GM19397 (cell line): ENCODE measurements around the gene ABCB10.
"Not testable (repeated sequence)": the region's sequence is repeated elsewhere in the genome, so short reads cannot be mapped to it uniquely, and the experiment has no call there.

Source experiments
- ATAC-seq: cut with Tn5 transposase; IDR thresholded peaks from one replicate; pipeline ENCODE4 v1.9.1; 2021; ENCODE audit warnings: mild to moderate bottlenecking, moderate library complexity; ENCODE audit not compliant: unreplicated experiment

ABCB10 gene

DNA sequence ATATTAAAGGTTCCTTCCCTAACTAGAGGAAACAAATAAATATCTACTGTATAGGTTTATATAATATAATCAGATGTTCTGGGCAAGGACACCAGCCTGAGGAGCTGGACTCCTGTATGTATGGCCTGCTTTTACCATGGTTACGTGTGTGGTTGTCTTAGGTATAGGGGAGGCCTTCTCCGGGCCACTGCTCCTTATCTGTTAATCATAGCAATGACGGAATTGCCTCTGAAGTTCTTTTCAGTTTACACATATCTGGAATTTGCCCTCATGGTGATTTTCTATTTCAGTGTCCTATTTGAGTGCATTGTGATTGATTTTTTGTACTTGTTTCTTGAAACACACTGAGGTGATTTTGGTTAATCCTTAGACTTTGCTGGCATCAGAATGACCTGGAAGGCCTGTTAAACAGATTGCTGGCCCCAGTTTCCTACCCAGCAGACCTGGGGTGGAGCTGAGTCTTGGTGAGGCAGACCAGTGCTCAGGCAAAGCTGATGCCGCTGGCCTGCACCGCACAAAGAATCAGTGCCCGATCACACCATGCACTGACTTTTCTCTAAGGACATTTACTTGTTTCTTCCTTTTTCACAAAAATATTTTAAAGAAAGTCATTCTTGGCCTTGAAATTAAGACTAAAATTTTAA lies 18.5 kb downstream of the ABCB10 start:
- no peak for ATAC-seq

DNA sequence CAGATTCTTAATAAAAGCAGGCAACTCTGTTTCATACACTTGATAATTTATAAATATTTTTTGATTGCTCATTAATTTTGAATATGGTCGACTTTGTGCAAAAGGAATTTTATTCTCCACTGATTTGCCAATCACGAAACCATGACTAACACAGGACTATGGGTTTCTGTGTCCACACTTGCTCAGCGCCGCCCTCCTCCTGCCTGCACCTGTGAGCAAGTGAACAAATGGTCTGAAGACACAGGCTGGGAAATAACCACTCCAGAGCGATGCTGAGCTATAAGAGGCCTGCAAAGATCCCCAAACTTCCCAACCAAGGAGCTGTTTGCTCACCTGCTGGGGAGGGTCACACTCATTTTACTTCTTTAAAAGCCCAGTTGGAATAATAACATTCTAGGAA lies 19.6 kb downstream of the ABCB10 start:
- ATAC-seq, result no peak

DNA sequence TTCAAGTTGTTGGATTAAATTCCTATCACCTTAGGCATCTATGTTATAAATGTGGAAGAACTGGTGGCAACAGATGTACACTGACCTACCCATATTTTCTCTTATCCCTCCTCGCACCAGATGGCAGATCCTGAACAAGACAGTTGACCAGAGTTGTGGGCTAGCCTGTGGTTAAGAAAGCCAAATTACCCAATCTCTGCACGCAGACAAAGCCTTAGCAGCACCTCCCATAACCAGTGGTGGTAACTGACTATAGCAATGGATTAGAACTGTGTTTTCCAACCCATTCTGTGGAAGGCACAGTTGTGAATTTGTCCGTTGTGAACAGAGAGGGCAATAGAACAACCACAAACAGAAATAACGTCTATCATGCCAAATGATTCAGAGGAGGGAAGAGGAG lies 20.6 kb downstream of the ABCB10 start:
- ATAC-seq, result no peak

DNA sequence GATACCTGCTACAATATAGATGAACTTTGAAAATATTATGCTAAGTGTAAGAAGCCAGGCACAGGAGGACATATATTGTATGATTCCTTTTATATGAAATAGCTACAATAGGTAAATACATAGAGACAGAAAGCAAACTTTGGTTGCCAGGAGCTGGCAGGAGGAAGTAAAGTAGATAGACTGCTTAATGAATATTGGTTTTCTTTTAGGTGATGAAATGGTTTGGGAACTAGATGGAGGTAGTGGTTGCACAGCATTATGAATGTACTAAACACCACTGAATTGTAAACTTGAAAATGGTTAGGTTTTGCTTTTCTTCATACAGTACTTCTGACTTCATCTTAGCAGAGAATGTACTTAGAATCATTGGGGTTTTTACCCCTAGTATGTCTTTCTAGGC lies 21.5 kb downstream of the ABCB10 start:
- no peak for ATAC-seq

DNA sequence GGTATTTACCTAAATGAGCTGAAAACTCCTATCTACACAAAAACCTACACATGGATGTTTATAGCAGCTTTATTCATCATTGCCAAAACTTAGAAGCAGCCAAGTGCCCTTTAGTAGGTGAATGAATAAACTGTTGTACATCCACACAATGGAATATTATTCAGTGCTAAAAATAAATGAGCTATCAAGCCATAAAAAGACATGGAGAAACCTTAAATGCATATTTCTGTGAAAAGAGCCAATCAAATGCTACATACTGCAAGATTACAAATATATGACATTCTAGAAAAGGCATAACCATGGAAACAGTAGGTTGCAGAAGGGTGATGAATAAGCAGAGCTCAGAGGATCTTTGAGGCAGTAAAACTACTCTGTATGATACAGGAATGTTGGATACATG lies 23.3 kb downstream of the ABCB10 start:
- no peak for ATAC-seq

DNA sequence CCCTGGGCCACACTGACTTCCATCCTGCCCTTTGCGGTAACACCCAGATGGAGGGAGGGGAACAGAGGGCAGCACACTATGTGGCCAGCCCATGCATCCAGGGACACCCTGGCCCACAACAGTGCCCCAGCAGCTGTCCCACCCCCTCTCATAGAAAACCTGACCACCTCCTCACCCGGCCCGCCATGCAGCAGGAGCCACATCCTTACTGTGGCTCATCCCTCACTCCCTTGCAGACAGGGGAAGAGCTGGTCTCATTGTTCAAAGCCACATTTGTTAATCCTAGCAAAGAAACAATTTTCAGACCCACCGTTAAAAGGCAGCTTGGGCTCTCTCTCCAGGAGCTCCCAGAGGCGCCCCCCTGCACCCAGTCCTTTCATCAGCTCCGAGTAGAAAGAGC lies 27.2 kb downstream of the ABCB10 start:
- ATAC-seq, result no peak

DNA sequence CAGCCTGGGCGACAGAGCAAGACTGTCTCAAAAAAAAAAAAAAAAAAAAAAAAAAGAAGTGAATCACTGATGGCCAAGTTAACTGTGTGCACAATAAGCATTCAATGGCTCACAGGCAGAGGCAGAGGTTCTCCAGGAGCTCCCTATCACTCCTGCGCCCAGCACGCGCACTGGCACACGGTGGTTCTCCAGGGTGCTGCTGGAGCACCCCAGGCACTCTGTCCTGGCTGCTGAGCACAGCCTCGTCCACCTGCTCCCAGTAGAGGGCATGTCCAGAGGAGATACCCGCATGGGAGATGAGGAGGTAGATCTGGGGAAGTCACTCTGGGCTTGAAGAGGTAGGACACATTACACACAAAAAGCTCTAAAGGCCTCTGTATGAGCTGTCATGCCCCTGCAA lies 28.9 kb downstream of the ABCB10 start:
- no peak for ATAC-seq

DNA sequence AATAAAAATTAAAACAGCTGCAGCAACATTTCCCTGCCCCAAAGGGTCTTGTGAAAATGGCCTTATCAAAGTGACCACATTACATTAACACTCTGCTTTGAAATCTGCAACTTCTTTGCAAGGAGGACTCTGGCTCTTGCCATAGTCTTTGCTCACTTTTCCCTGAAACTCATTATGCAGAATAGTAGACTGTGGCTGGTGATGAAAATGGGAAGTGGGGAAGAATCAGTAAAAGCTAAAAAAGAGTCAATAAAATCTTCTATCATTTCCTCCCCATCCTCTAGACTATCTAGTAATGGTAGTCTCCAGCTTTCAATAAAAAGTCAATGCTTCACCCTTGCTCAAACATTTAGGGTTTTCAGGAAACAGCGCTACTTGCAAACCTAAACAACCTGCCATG lies 31.8 kb downstream of the ABCB10 start:
- no peak for ATAC-seq

DNA sequence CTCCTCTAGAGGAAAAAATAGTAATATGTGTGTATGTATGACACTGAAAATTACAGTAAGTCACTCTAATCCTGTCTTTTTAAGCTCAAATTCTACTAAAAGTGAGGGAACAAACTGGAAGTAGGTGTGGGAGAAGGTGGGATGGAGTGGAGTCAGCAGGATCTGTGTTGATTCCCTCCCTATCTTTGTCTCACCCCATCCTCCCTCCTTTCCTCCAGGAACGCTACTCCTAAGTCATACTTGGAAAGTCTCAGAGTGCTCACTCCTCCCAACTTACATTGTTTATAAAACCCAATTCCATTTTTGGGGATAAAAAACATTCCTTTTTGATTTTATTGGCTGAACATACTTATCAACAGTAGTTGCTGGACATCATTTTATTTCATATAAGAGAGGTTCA lies 35.5 kb downstream of the ABCB10 start:
- no peak for ATAC-seq

DNA sequence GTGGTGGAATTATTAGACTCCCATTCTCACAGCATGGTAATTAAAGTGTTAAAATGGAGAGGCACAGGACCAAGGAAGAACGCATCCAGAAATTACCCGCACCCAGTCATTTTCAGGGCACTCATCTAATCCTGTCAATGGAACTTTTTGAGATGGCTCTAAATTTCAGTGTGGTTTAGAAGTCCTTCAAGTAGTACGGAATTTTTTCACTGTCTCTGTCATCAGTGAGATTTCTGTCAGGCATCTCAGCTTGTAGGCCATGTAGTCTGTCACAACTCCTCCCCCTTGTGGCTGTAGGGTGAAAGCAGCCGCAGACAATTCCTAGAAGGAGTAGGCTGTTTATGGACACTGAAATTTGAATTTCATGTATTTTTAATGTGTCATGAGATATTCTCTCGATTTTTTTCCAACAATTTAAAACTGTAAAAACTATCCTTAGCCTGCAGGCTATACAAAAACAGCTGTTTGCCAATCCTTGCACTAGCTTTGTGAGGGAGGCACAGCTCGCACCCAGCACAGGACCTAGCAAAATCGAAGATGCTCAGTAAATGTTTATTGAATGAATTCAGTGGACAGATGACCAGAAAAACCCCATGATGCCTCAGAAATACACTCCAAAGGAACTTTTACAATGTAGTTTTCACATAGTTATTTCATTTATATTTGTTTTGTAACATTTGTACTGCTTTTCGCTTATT lies 43.8 kb downstream of the ABCB10 start:
- ATAC-seq, result no peak

DNA sequence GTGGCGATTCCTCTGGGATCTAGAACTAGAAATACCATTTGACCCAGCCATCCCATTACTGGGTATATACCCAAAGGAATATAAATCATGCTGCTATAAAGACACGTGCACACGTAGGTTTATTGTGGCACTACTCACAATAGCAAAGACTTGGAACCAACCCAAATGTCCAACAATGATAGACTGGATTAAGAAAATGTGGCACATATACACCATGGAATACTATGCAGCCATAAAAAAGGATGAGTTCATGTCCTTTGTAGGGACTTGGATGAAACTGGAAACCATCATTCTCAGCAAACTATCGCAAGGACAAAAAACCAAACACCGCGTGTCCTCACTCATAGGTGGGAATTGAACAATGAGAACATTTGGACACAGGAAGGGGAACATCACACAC lies 46.9 kb downstream of the ABCB10 start:
- not testable (repeated sequence) for ATAC-seq

DNA sequence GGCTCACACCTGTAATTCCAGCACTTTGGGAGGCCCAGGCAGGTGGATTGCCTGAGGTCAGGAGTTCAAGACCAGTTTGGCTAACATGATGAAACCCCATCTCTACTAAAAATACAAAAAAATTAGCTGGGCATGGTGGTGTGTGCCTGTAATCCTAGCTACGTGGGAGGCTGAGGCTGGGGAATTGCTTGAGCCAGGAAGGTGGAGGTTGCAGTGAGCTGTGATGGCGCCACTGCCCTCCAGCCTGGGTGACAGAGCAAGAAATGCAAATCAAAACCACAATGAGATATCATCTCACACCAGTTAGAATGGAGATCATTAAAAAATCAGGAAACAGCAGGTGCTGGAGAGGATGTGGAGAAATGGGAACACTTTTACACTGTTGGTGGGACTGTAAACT lies 47.3 kb downstream of the ABCB10 start:
- ATAC-seq, result not testable (repeated sequence)

DNA sequence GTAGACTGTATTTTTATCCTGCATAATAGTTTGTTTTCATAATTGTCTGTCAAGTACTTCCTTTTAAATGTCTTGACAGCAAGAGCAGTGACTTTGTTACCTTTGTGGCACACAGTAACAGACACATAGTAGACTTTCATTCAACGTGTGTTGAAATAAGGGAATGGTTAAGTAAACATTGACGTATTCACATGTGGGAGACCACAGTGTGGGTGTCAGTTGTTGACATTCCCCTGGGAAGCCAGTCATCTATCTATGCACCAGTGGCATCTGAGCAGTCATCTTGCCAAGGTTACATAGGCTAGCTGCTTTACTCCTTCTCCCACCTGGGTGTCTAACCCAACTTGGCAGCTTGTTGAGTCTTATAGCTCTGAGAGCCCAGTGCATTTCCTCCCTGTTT lies 48.9 kb downstream of the ABCB10 start:
- no peak for ATAC-seq

DNA sequence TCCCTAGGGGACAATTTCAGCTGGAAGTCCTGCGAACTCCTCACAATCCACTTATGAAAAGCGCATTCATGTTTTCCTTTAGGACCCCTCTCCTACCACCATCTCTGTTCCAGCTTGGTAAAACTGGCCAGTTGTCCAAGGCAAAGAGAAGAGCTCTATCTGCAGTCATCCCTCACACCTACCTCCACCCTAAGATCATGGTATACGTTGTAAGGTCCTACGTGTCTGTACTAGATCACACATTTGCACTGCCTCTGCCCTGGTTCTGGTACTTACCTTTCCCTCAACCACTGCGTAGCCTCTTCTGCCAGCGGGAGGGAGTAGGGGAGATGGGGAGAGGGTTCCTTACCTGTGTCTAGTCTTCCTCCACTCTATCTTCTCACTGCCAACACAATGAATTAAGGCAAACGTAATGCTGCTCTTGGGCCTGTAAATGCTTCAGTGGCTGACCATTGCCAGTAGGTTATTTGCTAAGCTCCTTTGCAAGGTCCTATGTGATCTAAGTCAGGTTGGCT lies 49.6 kb downstream of the ABCB10 start:
- ATAC-seq, result no peak

DNA sequence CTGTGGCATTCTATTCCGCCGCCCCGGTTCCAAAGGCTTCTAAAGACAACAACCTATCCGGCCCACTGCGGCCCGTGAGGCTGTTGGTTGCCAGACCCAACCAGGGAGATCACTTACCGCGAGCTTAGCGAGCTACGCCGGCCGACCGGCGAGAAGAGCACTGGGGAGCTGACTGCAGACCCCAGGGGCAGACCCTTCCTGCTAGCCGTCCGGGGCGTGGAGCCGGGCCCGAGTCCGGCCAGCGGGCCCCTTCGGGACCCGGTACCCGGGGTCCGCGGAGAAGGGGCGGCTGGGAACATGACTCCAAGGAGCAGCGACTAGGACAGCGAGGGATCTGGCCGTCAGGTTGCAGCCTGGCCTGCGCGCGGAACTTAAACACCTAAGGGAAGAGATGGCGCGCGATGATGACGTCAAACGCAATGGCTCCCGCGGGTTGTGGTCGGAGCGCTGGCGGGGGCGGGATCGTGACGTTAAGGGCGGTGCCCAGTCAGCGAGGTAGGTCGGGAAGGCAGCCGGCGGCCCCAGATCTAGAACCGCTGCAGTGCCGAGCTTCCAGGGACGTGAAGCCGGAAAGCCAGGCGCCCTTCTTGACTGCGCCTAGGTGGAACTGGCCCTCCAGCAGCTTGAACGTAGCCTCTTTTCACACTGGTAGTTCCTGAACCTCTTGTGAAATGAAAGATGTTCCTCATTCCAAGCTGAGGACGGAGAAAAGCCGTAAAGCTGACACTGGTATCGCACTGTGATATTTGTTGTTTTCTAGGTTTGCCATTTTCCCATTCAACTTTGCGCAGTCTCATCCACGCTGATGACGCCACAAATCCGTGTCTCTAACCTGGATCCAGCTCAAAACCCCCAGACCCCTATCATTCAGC lies 50.3 kb downstream of the ABCB10 start, which contains the start of gene NUP133:
Gene NUP133, minus strand, starts transcription at position 391 of the 872 bp plus-strand sequence. Its CDS starts 92 bp downstream, at position 299.
- ATAC-seq, result peak; percentile 96

DNA sequence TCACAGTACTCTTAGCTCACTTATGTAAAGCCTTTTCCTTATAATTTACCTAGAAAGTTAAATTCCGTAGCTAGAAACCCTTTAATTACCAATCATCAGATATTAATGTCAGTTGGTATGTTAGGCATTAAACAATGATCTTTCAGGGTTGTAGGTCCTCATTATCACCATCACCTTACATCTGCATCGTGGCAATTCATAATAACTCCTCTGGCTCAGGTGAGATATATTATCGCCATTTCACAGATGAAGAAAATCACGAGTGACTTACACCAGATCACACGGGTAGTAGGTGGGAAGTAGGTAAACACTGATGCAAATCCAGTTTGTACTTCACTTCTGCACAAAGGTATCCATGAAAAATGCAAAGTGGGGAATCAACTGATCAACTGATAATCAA lies 51.0 kb downstream of the ABCB10 start:
- peak; percentile 5 for ATAC-seq

DNA sequence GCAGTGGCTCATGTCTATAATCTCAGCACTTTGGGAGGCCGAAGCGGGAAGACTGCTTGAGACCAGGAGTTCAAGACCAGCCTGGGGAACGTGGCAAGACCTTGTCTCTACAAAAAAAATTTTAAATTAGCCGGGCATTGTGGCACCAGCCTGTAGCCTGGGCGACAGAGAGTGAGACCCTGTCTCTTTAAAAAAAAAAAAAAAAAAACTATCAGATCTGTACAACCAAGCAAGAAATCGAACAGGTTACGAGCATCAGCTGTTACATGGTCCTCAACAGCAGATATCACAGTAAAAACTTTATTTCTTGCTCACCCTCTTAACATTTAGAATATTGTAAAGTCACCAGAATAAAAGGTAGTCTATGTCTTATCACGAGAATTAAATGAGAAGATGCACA lies 51.9 kb downstream of the ABCB10 start:
- ATAC-seq, result no peak

DNA sequence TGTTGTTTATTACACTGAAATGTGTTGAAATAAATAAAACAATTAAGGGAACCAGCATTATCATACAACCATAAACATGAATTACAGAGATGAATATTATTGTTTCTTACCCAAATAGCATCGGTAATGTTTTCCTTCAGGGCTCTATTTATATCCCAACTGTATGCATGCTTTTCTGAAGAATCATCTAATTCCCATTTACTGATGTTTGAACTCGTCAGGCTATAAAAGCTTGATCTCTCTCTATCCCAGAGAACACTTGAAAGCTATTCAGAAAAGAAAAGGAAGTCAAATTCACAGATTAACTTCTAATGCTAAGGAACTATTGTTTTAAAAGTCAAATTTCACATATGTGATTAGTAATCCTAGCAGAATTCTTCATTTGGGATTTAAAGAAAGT lies 62.7 kb downstream of the ABCB10 start:
- no peak for ATAC-seq

DNA sequence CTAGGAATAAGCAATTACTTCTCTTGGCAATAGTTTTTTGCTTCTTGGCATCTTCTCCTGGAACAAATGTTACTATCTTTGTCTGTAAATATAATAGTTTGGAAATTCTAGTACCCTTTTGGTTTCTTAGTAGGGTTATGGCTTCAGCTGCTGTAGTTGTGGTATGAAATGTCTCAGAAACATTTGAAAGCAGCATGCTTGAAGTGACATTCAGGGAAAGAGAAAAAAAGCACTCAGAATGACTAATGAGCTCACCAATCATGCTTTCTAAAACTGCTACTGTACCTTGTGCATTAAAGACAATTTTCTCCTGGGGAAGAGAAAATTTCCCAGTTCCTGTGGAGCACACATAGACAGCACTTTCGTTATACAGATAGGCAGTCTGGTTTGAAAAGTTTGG lies 71.3 kb downstream of the ABCB10 start:
- ATAC-seq, result no peak

DNA sequence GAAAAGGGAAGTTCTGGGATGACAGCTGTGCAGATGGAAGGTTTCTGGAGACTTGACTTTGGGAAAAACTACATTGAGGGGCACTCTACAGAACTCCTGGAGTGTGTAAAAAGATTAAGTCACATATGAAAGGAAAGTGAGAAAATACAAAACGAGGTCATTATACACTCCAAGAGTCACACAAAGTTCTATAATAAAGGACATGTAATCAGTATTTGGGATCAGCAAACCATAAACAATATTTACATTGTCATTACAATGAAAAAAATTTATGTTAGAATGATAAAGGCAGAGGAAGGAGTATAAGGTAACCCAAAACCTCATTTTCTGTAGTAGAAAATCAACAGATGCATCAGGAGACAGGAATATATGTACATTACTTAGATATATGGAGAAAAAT lies 73.2 kb downstream of the ABCB10 start:
- ATAC-seq, result no peak

DNA sequence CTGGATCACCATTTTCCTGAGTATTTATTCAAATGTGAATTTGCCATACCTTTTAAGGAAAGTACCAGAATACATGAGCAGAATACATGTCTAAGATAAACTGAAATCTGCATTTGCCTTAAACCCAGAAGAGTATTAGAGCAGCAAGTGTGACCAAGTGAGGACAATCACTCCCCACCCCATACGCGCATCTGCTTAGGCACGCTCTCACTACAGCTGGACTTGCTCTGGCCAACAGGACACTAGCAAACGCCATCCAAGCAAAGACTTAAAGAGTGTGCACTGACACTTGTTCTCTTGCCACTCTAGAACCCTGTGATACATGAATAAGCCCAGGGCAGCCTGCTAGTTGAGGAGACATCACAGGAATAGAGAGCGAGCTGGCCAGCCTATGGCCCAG lies 76.0 kb downstream of the ABCB10 start:
- no peak for ATAC-seq

DNA sequence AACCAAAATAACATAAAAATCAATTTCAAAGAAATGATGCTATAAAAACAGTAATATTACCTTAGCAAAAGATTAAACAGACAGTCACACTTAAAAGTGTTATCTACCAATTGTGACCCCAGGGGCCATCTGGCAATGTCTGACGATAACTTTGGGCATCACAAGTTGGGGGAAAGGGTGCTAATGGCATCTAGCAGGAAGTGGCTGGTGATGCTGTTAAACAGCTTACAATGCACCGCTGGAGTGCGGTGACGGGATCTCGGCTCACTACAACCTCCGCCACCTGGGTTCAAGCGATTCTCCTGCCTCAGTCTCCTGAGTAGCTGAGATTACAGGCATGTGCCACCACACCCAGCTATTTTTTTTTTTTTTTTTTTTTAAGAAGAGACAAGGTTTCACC lies 78.0 kb downstream of the ABCB10 start:
- no peak for ATAC-seq
